HepG2 (cell line): Measurements from ENCODE around the gene HS3ST5. TPM values are rescaled to one million over a fixed set of nuclear protein-coding genes. Genes with fewer than 3 reads are reported as not detected.

Source experiments
- ATAC-seq: fragments of 200-7000 bp; cut with Tn5 transposase; 3 replicates; pipeline ENCODE4 v1.9.1; 2020; ENCODE audit warnings: mild to moderate bottlenecking, moderate library complexity
- BruUV-seq: library from RNA; stranded (reverse); fragments of 400-500 nt; replicated peaks from 2 replicates; lab custom pipeline; 2021; lab: Mats Ljungman, UMichigan
- CTCF ChIA-PET: fragments of 300-600 bp; formaldehyde crosslinking; extraction: SDS; loops from one replicate; lab custom pipeline; 2021; ENCODE audit warnings: low total read pairs, inconsistent platforms, low intra/inter-chr PET ratio; lab: Yijun Ruan, JAX
- POLR2A ChIA-PET: fragments of 350-600 bp; sonication (Branson Sonifier 250); formaldehyde crosslinking; loops from one replicate; lab custom pipeline; 2020; ENCODE audit warnings: antibody characterized with exemption, inconsistent platforms; lab: Yijun Ruan, JAX
- DNase-seq: peaks from one replicate; pipeline ENCODE4 v3.0.0-alpha.2; 2015; ENCODE audit warnings: low spot score
- FAIRE-seq: peaks from 3 replicates; lab custom pipeline; 2011; peaks lifted over from hg19 to GRCh38; lab: Jason Lieb, UNC
- H2AFZ ChIP-seq: one replicate; pipeline ENCODE4 v1.6.1; 2011; ENCODE audit warnings: low read length, inconsistent platforms
- H3K27ac ChIP-seq: fragments of 300-600 bp; 3 replicates; pipeline ENCODE4 v1.8.0; 2011; ENCODE audit warnings: mixed run types, mild to moderate bottlenecking, mixed read lengths, low read length, inconsistent platforms; ENCODE audit not compliant: insufficient read depth; ENCODE audit errors: extremely low read length
- H3K27me3 ChIP-seq, 2 experiments: fragments of 200-600 bp in 1 of 2; 2 replicates in 1 of 2; 3 replicates in 1 of 2; pipeline versions ENCODE4 v1.6.0 to v1.8.0; 2011; ENCODE audit warnings: low read length in 2 of 2, mild to moderate bottlenecking in 2 of 2, moderate library complexity in 2 of 2, inconsistent platforms in 1 of 2; ENCODE audit not compliant: insufficient read depth in 2 of 2, control insufficient read depth in 1 of 2
- H3K36me3 ChIP-seq, 2 experiments: fragments of 200-600 bp in 1 of 2; replicated peaks in 1 of 2; 2 replicates in 1 of 2; 3 replicates in 1 of 2; pipeline versions ENCODE4 v1.5.1 to v1.8.0; 2011; ENCODE audit warnings: low read length in 2 of 2, inconsistent platforms in 1 of 2; ENCODE audit not compliant: insufficient read depth in 2 of 2, control insufficient read depth in 1 of 2
- H3K4me1 ChIP-seq: 2 replicates; pipeline ENCODE4 v1.5.1; 2012; ENCODE audit warnings: low read length, inconsistent platforms; ENCODE audit not compliant: insufficient read depth
- H3K4me2 ChIP-seq: 2 replicates; pipeline ENCODE4 v1.6.0; 2011; ENCODE audit warnings: low read depth, low read length, inconsistent platforms
- H3K4me3 ChIP-seq, 3 experiments: fragments of 200-600 bp in 1 of 3; sonication (generic), shearing (Covaris generic) in 1 of 3; replicated peaks in 1 of 3; 2 replicates each; pipeline ENCODE4 v1.5.1; 2011 to 2016; ENCODE audit warnings: low read length in 3 of 3, inconsistent platforms in 2 of 3, low read depth in 2 of 3, mild to moderate bottlenecking in 2 of 3, control low read depth in 1 of 3, mixed read lengths in 1 of 3; ENCODE audit not compliant: insufficient read depth in 1 of 3
- H3K79me2 ChIP-seq: one replicate; pipeline ENCODE4 v1.6.1; 2011; ENCODE audit warnings: low read length, inconsistent platforms; ENCODE audit not compliant: insufficient read depth
- H3K9ac ChIP-seq: 2 replicates; pipeline ENCODE4 v1.6.0; 2011; ENCODE audit warnings: mild to moderate bottlenecking, low read depth, low read length, inconsistent platforms; ENCODE audit not compliant: insufficient read depth
- H3K9me3 ChIP-seq: 2 replicates; pipeline ENCODE4 v1.5.1; 2012; ENCODE audit warnings: mild to moderate bottlenecking, low read length
- H4K20me1 ChIP-seq: 2 replicates; pipeline ENCODE4 v1.6.0; 2011; ENCODE audit warnings: inconsistent platforms, mild to moderate bottlenecking, low read length, moderate library complexity; ENCODE audit not compliant: insufficient read depth
- CHD4 ChIP-seq: fragments of 200-600 bp; sonication (generic); IDR thresholded peaks from 2 replicates; pipeline ENCODE4 v1.7.0; 2017; ENCODE audit warnings: mild to moderate bottlenecking, low read length, borderline replicate concordance
- ELF1 ChIP-seq: sonication (generic); formaldehyde crosslinking; IDR thresholded peaks from 2 replicates; pipeline ENCODE4 v1.4.0; 2020; ENCODE audit warnings: missing genetic modification reagents
- PCBP2 ChIP-seq: fragments of 200-400 bp; formaldehyde crosslinking; optimal IDR thresholded peaks from 2 replicates; pipeline ENCODE3; 2018; ENCODE audit warnings: low read length, low read depth; ENCODE audit not compliant: poor library complexity, severe bottlenecking
- TMF1 ChIP-seq: sonication (generic); formaldehyde crosslinking; IDR thresholded peaks from 2 replicates; pipeline ENCODE4 v1.8.1; 2022; ENCODE audit warnings: low read depth, missing genetic modification reagents
- ZNF580 ChIP-seq: IDR thresholded peaks from 2 replicates; pipeline ENCODE4 v1.6.1; 2016; ENCODE audit warnings: low read depth, borderline replicate concordance
- WGBS: methylation state at CpG from one replicate; pipeline ENCODE4 v1.1.6; 2017; ENCODE audit warnings: low lambda C conversion rate; 5-methylcytosine and 5-hydroxymethylcytosine counted together
- in situ Hi-C: cut with HindIII; loops from 2 replicates; pipeline ENCODE4 v1.10.0; 2017; ENCODE audit warnings: low pct_unique_long_range_greater_than_20kb; ENCODE audit not compliant: extremely low pct_ligation_motif_present
- intact Hi-C: fragments of 100-400 bp; cut with micrococcal nuclease; formaldehyde crosslinking; loops from one replicate; pipeline ENCODE4 v1.10.0; 2022; ENCODE audit not compliant: unreplicated experiment
- polyA plus RNA-seq, 8 experiments: library from polyadenylated mRNA; depleted of rRNA in 3 of 8; stranded (reverse) in 7 of 8; unstranded in 1 of 8; fragments of >200 nt; fragmentation: Illumina TruSeq in 4 of 8; extraction: Trizol in 4 of 8; gene quantifications; 2 replicates each; pipeline versions ENCODE4 v1.2.1 to v1.2.3, GENCODE V29; 2011 to 2016; ENCODE audit warnings: low read depth in 4 of 8, missing spikeins in 1 of 8, mixed read lengths in 1 of 8; ENCODE audit not compliant: insufficient read depth in 1 of 8
- total RNA-seq, 5 experiments: library from RNA; depleted of rRNA; stranded (reverse); fragments of >200 nt; fragmentation: Illumina TruSeq; extraction: Trizol; gene quantifications; 2 replicates each; pipeline ENCODE4 v1.2.3, GENCODE V29; 2016; ENCODE audit warnings: low read depth in 1 of 5
- TF ChIP-seq, protein P1 (sequence below): sonication (generic); formaldehyde crosslinking; conservative IDR thresholded peaks from 2 replicates; pipeline ENCODE4 v1.8.1; 2023; ENCODE audit warnings: missing genetic modification reagents
- TF ChIP-seq, protein P2 (sequence below): sonication (generic); formaldehyde crosslinking; IDR thresholded peaks from 2 replicates; pipeline ENCODE4 v1.9.0; 2021; ENCODE audit warnings: missing genetic modification reagents, borderline replicate concordance

Gene HS3ST5
- total and polyA plus RNA-seq, 2 of the 13 experiments (the other 11 are each of a cell fraction or from before 2014, with no cell fraction given) = 1.1 to 1.6 TPM

GRCh38 chr6:114389111-114389510 is 46.3 kb upstream of the HS3ST5 start (continued):
- TF ChIP-seq, protein P1, sequence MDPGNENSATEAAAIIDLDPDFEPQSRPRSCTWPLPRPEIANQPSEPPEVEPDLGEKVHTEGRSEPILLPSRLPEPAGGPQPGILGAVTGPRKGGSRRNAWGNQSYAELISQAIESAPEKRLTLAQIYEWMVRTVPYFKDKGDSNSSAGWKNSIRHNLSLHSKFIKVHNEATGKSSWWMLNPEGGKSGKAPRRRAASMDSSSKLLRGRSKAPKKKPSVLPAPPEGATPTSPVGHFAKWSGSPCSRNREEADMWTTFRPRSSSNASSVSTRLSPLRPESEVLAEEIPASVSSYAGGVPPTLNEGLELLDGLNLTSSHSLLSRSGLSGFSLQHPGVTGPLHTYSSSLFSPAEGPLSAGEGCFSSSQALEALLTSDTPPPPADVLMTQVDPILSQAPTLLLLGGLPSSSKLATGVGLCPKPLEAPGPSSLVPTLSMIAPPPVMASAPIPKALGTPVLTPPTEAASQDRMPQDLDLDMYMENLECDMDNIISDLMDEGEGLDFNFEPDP (CRISPR knock-in tag) = no peak
- TF ChIP-seq ELF1 = no peak
- TF ChIP-seq TMF1 (CRISPR knock-in tag) = no peak
- TF ChIP-seq, protein P2, sequence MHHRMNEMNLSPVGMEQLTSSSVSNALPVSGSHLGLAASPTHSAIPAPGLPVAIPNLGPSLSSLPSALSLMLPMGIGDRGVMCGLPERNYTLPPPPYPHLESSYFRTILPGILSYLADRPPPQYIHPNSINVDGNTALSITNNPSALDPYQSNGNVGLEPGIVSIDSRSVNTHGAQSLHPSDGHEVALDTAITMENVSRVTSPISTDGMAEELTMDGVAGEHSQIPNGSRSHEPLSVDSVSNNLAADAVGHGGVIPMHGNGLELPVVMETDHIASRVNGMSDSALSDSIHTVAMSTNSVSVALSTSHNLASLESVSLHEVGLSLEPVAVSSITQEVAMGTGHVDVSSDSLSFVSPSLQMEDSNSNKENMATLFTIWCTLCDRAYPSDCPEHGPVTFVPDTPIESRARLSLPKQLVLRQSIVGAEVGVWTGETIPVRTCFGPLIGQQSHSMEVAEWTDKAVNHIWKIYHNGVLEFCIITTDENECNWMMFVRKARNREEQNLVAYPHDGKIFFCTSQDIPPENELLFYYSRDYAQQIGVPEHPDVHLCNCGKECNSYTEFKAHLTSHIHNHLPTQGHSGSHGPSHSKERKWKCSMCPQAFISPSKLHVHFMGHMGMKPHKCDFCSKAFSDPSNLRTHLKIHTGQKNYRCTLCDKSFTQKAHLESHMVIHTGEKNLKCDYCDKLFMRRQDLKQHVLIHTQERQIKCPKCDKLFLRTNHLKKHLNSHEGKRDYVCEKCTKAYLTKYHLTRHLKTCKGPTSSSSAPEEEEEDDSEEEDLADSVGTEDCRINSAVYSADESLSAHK = no peak
- TF ChIP-seq PCBP2 = no peak

DNA sequence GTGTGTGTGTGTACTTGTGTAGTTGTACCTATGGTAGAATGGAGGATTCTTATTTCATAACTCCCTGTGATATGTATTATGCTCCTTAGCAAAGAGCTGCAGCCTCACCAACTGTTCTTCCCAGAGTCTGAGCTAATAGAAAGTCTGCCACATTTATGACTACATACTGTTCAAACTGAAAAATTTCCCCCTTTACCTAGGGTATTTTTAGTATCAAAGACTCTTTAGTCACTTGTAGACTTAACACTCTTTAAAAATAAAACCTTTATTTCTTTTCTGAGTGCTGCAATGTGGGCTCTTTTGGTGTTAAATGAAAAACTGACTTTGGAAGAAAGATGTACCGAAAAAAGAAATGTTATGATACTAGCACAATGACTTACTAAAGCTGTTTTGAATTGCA is 39.6 kb upstream of the HS3ST5 start:
- Histone ChIP-seq H4K20me1 (no peaks in the 10 kb centered on the region), H3K9me3 (no peaks in the 10 kb centered on the region)
- in situ Hi-C loops = no loop called here
- TF ChIP-seq ZNF580 (CRISPR knock-in tag) = no peak
- no peak for TF ChIP-seq CHD4
- TF ChIP-seq, all 625 proteins: peak for 0
- BruUV-seq = no TSS peak
- no peaks in the 10 kb centered on the region for H3K36me3 ChIP-seq
- no peak overlapping the region for H2AFZ ChIP-seq
- ATAC-seq (no peak), DNase-seq (no peak), FAIRE-seq (no peak)
- no peaks in the 10 kb centered on the region; a peak in 1 of 5 replicates for H3K27me3 ChIP-seq
- H3K27ac ChIP-seq = no peak overlapping the region
- WGBS = 74% methylated on average over 1 of the region's 1 CpG
- no peaks in the 10 kb centered on the region for H3K79me2 ChIP-seq
- intact Hi-C loops = no loop called here
- no peak overlapping the region for H3K4me3 ChIP-seq
- no peaks in the 10 kb centered on the region for H3K4me1 ChIP-seq
- POLR2A ChIA-PET = no interaction called here
- H3K4me2 ChIP-seq = no peak overlapping the region
- H3K9ac ChIP-seq = no peak overlapping the region
- CTCF ChIA-PET = no interaction called here
